SK-N-SH (cell line): Measurements from ENCODE around the gene CHRNG.

Source experiments
- CTCF ChIP-seq: fragments of 200-600 bp; sonication (generic); IDR thresholded peaks from 2 replicates; pipeline ENCODE4 v1.6.1; 2017; ENCODE audit warnings: antibody characterized with exemption, mild to moderate bottlenecking, moderate library complexity
- FOSL2 ChIP-seq: IDR thresholded peaks from 2 replicates; pipeline ENCODE4 v1.4.0; 2012; ENCODE audit warnings: low read depth, mild to moderate bottlenecking, moderate library complexity, borderline replicate concordance
- FOXJ3 ChIP-seq: sonication (generic); formaldehyde crosslinking; IDR thresholded peaks from 2 replicates; pipeline ENCODE4 v1.5.1; 2020; ENCODE audit warnings: mild to moderate bottlenecking, missing genetic modification reagents
- MAX ChIP-seq: IDR thresholded peaks from 2 replicates; pipeline ENCODE4 v1.4.0; 2012; ENCODE audit warnings: low read depth
- TAF1 ChIP-seq: IDR thresholded peaks from 2 replicates; pipeline ENCODE4 v1.6.1; 2012; ENCODE audit warnings: low read depth, mild to moderate bottlenecking, low read length, moderate library complexity, borderline replicate concordance

- TF ChIP-seq CTCF = no peak
- TF ChIP-seq MAX = no peak
- TF ChIP-seq TAF1 = no peak
- TF ChIP-seq FOSL2 = no peak
- TF ChIP-seq FOXJ3 = no peak
Measured at GRCh38 chr2:232524771-232525170, 14.7 kb upstream of the CHRNG start.
